Peyer's patch (tissue), 4 donors: ENCODE data around the gene OXNAD1.

ENCODE experiments used
- CTCF ChIP-seq, 6 experiments: fragments of 450-650 bp in 4 of 6; fragments of 200-600 bp in 2 of 6; sonication (generic) in 1 of 6; IDR thresholded peaks; one replicate each; pipeline ENCODE4 v1.5.1; 2017 to 2019; ENCODE audit warnings: antibody characterized with exemption in 6 of 6, mild to moderate bottlenecking in 3 of 6, moderate library complexity in 1 of 6
- POLR2A ChIP-seq, 2 donors: fragments of 450-650 bp; IDR thresholded peaks; one replicate each; pipeline ENCODE4 v1.5.1; 2017; ENCODE audit warnings: antibody characterized with exemption in 2 of 2, mild to moderate bottlenecking in 2 of 2, moderate library complexity in 2 of 2

DNA sequence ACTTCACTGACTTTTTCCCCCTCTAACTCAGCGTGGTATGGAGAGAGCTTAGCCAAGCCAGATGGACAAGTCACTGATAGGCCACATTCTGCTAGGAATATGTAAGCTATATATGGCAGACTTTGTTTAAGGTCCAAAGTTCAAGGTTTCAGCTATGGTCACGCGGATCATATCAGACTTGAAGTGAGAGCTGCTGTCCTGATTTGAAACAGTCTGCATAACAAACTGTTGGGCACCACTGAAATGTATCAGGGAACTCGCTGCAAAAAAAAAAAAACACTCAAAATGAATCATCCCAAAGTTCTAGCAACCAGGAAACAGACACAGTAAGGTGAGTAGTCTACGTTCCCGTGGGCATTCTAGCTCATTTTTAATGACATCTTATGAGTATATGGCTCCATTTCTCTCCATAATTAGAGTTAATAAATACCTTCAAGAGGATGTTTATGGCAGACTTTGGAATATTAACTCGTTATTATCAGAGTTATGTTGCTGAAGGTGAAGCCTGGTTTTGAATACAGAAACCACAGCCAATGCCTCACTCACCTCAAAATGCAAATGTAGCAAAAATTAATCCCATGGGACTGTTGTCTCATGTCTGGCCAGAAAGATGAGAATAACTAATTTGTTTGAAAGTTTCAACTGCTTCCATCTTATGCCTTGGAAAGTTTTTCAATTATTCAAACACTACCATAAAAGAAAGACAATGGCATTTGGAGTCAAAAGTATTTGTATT lies 12.6 kb upstream of the OXNAD1 start:
- no peak for TF ChIP-seq CTCF (IDR thresholded peaks at IDR 0.05)
- TF ChIP-seq POLR2A (IDR thresholded peaks at IDR 0.05) = peak in 1 of 2 donors; percentile 20
